Activated CD4-positive, CD25-positive, alpha-beta regulatory T cell treated with anti-CD3 and anti-CD28 coated beads, Interleukin-2, amount 50 U/mL, for 24 hours (primary cell): ENCODE measurements around the gene PRRX2.
A peak's percentile ranks its signal among the peaks of the same experiment; 100 is the strongest.
"Not testable (repeated sequence)": the region's sequence is repeated elsewhere in the genome, so short reads cannot be mapped to it uniquely, and the experiment has no call there.

Experiments used
- ATAC-seq, 2 donors: fragments of 150-1000 bp; cut with Tn5 transposase; one replicate each; pipeline ENCODE4 v1.10.0; 2021; ENCODE audit warnings: mild to moderate bottlenecking in 1 of 2, moderate library complexity in 1 of 2

The PRRX2 gene

DNA sequence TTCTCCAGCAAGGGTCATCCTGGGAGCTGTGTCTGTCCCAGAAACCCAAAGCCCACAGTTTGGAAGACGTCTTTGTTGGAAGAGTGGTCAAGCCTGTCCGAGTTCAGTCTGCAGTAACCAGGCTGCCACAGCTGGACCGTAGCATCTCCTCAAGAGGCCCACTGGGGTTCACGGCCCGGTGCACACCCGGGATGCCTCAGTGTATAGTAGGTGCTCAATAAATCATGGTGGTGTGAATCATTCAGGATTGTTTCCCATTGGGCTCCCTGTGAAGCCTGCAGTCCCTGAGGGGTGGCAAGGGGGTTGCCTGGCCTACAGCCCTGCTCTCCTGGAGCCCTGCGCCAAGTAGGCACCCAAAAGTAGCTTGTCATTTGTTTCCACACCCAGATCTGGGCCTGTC, 10.3 kb upstream of the PRRX2 start:
- ATAC-seq: no peak

DNA sequence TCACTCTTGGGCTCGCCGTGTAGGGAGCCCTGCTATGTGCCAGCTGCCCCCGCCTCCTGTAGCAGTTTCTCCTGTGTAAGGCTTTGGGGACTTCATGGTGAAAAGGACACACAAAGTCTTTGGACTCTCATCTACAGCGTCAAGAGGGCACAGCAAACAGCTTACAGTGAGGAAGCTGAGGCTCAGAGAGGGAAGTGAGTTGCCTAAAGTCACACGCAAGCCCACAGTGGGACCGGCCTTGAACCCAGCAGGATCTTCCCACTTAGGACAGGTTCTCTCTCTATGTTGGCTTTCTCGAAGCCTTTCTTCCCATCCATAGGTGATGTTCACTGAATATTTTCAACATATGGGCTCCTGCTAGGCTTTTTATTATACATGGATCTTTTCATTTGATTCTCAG, 9.8 kb upstream of the PRRX2 start:
- no peak for ATAC-seq

DNA sequence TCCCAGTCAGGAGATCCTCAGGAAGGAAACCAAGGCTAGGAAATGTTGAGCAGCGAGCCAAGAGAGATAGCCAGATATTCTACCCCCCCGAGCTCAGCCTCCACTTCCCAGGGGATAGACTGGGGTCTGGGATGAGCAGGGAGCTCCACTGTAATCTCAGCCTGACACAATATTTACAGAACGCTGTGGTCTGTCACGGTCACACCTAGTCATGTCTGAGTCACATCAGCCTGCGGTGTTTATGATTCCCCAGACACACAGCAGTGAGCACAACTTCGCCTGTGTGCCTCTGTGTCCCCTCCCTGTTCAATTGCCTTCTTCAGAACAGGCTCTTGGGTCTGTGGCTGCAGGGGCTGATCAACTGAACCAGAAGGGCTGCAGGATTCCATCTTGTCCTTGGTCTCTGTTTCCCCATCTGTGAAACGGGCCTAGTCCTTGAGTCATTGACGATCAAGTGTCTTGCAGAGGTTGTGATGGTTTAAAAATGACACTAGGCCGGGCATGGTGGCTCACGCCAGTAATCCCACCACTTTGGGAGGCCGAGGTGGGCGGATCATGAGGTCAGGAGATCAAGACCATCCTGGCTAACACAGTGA, 8.6 kb upstream of the PRRX2 start:
- ATAC-seq: peak in 1 of 2 donors; percentile 58

DNA sequence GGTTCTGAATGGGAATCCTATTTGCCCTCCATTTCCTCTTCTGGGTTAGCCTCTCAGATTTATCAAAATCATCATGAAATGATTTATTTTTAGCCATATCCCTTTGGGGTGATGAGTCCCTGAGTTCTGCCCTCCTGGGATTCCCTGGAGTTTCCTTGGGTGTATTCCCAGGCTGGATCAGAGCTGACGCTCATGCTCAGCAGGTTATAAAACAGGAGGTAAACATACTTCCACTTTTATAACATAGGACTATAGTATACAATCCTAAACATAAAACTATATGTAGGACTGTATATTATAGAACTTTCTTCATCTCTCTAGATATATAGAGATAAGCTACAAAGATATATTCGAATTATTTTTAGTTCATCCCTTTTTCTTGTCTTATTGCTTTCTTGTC, 4.4 kb upstream of the PRRX2 start:
- no peak for ATAC-seq

DNA sequence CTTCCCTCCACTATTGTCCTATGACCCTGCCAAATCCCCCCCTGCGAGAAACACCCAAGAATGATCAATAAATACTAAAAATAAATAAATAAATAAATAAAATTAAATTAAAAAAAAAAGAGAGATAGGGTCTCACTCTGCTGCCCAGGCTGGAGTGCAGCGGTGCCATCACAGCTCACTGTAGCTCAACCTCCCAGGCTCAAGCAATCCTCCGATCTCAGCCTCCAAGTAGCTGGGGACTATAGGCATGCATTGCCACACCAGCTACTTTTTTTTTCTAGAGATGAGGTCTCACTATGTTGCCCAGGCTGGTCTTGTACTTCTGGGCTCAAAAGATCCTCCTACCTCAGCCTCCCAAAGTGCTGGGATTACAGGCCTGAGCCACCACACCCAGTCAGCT, 3.2 kb upstream of the PRRX2 start:
- ATAC-seq: not testable (repeated sequence)

DNA sequence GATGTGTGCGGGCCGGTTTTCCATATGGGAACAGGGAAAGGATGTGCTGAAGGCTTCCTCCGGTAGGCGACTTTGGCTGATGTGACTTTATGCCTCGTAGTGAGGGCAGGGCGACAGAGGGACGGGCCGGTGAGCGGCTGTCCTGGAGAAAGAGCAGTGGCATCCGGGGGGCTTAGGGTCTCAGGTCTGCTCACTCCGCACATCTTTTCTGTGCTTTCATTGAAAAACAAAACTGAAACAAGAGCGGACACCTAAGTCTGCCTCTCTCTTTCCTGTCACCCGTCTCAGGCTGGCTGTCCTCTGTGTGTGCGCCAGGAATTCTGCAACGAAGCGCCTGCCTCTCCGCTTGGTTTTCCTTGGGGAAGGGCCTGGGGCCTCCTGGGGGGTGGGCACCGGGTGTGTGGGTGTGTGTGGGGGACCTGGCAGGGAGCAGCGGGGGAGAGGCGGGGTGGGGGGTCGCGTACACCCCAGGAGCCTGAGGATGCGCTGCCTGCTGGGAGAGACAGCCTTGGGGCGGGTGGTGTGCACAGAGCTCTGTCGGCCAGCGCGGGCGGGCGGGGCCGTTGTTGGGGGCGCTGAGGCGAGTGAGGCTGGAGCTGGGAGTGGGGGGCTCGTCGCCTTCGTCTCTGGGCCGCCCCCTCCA, 580 bp upstream of the PRRX2 start:
- ATAC-seq: peak in 1 of 2 donors; percentile 47

DNA sequence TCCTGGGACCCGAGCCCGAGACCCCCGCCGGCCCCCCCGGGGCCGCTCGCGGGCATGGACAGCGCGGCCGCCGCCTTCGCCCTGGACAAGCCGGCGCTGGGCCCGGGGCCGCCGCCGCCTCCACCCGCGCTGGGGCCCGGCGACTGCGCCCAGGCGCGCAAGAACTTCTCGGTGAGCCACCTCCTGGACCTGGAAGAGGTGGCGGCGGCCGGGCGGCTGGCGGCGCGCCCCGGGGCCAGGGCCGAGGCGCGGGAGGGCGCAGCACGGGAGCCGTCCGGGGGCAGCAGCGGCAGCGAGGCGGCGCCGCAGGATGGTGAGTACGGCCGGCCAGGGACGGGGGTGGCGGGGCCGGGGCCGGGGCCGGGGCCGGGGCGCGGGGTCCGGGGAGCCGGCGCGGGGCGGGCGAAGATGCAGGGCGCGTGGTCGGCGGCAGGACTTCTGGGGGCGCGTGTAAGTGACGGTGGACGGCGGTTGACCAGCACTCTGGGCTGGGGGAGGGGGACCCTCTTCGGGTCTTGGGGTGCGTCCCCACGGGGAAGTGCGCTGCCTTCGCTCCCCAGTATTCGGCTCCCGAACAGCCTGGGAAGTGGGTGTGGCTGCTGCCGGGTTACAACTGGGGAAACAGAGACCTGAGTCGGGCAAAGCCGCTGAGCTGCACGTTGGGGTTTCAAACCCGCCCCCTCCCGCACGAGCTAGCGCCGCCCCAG, 520 bp downstream of the PRRX2 start:
- no peak for ATAC-seq

DNA sequence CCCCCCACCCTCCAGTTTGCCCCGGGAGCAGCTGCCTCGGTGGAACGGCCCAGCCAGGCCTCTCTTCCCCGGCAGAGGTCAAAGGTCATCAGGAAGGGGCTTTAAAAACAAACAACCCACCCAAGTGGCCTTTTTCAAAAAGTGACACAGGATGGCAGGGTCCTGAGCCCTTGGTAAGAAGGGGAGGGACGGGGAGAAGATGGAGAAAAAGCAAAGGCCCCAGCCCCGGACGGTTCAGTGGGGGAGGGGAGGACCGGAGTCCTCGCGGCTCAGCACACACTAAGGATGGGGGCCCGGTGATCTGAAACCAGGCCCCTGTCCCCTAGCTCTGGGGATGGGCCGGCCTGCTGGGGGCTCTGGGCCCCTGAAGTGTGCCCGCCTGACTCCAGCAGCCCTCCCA, 1.1 kb downstream of the PRRX2 start:
- no peak for ATAC-seq

DNA sequence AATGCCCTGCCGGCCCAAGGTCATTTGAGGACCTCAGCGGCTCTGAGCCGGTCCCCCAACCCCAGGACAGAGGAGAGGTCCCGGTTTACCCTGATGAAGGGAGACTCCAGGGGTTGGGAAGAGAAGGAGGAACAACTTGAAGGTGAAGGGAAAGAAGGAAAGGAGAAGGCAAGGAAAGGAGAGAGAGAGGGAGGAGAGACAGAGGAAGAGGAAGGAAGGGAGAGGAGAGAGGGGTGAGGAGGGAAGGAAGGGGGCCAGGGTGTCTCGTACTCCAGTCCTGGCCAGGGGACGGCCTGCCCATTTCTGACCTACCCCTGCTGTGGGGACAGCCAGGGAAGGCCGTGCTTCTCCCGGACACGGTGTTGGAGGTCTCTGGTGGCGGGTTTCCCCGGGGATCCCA, 1.9 kb downstream of the PRRX2 start:
- ATAC-seq: no peak

DNA sequence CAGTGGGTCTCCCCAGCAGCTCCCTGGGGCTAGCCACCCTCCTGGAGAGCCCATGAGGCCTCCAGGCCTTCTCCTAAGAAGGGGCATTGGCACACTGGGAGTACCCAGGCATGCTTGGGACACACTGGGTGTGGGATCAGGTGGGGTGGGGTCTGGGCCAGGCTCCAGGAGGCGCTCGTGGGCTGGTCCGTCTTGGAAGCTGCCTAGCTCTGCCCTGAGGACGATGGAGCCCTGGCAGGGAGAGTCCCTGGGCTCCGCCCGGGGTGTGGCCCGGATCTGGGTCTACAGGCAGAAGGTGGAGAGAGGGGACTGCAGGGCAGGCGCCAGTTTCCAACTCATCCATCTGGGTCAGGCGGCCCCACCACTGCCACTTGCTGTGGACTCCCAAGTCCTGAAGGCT, 2.4 kb downstream of the PRRX2 start:
- no peak for ATAC-seq

DNA sequence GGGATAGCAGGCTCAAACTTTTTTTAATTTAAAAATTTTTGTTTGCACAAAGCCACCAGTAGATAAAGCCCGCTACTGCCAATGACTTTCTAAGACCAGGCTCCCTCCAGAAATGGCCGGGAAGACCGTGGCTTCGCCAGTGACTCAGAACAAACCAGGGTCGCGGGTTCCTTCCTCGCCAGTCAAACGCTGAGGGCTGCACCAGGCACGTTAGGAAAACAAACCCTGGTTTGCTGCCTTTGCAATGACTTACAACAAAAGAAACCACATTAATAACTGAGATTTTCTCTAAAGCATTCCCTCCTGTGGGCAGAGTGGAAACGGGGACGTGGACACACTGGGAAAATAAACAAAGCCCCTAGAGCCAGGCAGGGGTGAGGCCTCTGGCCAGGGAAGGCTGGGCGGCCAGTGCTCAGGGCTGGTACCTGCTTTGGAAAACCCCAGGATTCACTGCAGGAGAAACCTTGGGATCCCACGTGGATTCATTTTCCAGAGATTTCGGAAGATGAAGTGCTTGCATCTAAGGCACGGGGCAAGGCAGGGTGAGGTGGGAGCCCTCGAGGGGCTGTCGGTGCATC, 3.8 kb downstream of the PRRX2 start:
- ATAC-seq: no peak

DNA sequence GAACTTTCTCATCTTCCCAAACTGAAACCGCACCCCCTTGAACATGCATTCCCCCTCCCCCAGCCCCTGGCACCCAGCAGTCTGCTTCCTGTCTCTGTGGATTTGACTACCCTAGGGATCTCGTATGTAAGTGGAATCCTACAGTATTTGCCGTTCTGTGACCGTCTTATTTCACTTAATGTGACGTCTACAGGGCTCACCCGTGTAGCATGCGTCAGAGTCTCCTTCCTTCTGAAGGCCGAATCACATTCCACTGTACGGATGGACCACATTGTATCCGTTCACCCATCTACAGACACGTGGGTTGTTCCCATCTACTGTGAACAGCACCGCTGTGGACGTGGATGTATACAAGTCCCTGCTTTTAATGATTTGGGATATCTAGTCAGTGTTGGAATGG, 4.5 kb downstream of the PRRX2 start:
- ATAC-seq: no peak

DNA sequence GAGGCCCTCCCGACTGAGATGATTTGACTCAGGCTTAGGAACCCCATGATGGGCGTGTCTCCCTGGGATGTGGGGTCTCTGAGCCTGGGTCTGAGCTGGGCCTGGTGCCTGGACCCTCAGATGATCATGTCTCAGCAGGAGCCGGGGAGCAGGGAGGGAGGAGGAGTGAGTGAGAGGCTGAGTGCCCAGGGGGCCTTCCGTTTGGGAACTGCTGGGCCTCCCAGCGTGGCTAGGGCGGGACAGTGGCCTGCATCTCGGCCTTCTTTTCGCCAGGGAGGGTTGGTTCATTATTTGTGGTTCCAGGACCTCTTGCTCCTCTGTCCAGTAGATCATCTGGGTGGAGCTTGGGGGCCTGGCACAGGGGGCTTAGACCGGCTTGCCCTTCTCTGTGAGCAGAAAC, 5.6 kb downstream of the PRRX2 start:
- ATAC-seq: no peak

DNA sequence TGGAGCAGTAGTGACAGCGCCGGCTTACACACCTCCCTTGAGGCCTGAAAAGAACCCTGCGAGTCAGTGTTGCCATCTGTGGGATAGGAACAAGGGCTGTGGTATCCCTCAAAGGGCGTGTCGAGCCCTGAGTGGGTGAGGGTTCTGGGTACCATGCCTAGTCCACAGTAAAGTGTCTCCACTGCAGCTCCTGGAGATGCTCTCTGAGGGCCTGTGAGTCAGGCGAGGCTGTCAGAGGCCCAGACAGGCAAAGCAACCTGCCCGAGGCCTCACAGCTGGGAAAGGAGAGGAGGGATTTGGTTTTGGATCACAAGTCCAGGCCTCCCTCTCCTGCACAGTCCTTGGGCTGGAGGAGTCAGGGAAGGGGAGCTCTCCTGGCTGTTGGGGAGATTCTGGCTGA, 6.1 kb downstream of the PRRX2 start:
- no peak for ATAC-seq

DNA sequence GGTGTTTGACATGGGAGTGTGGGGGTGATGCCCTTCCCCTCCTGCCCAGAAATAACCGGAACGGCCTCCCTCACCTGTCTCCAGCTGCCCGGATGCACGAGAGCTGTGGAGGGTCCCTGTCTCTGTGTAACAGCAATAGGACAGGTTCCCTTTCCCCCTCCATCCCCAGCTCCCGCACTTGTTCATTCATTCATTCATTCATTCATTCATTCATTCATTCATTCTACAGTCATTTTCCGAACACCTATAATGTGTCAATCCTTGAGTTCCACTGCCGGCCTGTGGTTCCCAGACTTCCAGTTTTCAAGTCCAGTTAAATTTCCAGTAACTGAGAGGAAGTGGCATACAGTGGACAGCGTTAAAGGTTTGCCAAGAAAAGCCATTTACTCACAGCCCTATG, 7.3 kb downstream of the PRRX2 start:
- ATAC-seq: no peak

DNA sequence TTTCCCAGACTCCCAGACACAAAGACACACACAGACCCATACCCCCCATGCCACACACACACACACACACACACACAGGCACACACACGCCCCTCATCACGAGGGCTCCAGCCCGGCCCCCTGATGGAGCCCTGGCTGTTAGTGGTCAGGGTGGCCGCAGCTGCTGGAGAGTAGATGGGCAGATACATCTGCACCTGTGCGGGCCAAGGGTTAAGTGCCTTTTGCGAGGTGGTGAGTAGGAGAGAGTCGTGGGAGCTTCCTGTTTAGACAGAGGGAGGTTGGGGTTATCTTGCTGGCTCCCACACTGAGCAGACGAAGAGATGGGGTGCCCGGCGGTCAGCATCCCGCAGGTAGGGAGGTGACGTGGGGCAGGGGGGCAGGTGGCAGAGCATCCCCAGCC, 8.2 kb downstream of the PRRX2 start:
- ATAC-seq: no peak

DNA sequence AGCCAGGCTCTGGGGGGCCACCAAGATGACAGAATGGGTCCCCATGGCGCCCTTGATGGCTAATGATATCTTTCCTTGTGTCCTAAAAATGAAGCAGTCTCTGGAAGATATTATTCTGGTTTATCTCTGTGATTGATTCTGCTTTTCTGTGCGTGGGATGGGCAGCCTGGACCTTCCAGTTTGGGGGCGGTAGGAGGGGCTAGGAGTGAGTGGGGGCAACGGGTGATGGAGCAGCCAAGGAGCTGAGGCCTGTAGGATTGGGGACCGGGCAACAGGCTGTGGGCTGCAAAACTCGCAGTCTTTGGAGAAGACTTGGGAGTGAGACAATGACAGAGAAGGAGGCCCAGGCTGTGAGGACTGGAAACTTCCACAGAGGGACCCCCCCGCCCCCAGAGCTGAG, 8.8 kb downstream of the PRRX2 start:
- no peak for ATAC-seq

DNA sequence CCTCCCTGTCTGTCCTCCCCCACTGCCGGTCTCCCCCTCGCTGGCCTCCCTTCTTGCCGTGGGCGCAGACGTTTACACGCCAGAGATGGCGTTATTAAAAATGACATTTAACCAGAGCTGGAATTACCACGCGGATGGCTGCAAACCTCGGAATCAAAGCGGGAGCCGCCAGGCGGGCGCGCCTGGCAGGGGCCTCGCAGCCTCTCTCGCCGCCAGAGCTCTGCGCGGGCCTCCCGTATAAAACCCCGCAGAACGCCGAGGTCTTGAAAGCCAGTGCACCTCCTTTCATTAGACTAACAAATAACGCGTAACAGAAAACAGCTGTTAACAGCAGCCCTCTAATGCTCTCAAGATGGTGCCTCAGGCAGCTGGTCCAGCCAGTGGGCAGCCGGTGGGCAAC, 10.2 kb downstream of the PRRX2 start:
- ATAC-seq: no peak

DNA sequence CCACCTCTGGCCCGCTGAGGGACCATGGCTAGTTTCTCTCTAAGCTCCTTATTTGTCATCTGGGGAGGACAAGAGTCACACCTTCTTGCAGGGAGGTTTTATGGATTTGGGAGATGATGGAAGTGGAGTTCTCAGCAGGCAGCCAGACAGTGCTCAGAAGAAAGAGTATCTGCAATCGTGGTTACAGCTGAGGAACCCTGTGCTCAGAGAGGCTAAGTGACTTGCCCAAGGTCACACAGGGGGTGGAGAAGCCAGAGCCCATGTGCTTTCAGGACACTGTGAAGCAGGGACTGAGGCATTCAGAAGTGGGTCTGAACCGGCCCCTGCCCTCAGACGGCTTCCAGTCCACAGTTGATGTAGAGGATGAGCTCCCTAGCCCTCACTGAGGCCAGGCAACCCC, 10.8 kb downstream of the PRRX2 start:
- no peak for ATAC-seq

DNA sequence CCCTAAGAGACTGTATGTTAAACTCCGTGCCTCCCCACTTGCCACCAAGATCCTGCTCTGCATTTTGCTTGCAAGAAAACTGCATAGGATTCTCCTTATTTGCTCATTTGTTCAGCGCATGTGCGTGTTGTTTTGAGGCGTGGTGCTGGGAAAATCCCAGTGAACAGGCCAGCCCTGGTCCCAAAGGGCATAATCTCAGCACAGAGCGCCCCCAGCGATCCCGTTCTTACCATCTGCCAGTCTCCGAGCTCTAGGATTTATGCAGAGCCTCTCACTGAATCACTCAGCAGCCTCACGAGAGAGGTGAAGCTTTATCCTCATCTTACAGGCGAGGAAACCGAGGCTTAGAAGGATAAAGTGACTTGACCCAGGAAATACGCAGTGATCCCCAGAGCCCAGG, 11.5 kb downstream of the PRRX2 start:
- ATAC-seq: no peak

DNA sequence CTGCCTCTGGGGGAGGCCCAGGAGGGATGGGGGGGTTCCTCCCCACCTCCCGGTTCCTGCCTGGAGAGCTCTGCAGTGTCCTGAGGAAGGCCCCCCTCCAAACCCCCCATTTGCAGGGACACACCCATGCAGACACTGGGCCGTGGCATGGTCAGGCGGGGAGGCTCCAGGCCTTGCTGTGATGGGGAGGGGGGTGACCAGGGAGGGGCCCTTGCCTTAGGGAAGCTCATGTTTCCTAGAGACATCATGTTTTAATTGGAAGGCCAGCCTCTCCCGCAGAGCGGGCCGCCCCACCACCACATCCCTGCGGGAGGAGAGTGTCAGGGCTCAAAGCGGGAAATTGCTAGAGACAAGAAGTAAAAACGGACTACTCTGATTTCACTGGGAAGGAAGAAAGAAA, 12.0 kb downstream of the PRRX2 start:
- no peak for ATAC-seq

DNA sequence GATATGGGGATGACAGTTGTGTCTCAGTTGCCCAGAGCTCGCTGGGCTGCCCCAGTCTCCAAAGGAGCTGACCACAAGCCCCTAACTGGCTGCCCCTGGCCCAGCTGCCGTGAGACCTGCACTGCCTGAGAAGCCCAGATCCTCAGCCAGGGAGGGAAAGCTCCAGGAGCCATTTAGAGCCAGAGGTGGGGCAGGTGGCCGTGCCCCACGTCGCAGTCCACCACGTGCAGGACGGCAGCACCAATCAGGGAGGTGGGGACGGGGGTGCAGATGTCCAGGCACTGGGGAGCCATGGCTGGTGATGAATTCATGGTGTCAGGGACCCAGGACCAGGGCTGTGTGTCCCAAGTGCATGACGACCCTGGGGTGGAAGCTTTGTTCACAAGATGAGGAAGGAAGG, 13.4 kb downstream of the PRRX2 start:
- no peak for ATAC-seq

DNA sequence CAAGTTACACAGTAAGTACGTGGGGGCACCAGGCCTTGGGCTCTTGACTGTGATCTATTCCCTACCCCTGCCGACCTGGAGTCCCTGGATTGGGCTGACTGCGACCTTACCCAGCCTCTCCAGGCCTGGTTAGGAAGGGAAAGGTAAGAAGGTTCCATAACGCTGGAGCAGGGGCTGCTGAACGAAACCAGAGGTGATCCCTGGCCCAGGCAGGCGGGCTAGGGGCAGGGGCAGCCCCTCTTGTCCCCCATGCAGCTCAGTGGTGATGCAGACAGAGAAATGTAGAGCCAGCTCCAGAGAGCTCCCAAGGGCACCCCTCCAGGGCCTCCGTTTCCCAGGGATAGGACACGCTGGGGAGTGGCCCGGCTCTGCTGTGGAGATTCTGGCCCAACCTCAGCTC, 14.1 kb downstream of the PRRX2 start:
- ATAC-seq: no peak

DNA sequence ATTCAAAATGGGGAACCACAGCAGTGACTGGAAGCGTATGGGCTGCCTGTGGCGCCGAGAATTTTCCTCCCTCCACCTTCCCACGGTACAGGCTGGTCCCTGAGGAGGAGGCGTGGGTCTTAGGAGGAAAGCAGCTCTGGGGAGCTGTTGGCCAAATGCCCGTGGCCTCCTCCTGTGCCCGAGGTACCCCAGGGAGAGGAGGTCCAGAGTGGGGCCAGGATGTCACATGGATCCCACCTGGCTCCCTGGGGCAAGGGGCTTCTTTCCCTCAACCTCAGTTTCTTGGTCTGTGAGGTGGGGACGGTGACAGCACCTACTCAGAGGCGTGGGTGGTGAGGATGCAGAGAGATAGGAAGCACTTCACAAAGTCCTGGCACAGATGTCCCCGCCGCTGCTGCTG, 16.5 kb downstream of the PRRX2 start:
- no peak for ATAC-seq
